CD4-positive, alpha-beta T cell treated with Interleukin-17A for 1 hour (primary cell): ENCODE data around the gene PSMD3.
"Not testable (repeated sequence)": the region's sequence is repeated elsewhere in the genome, so short reads cannot be mapped to it uniquely, and the experiment has no call there.

Experiments
- DNase-seq: peaks from one replicate; pipeline ENCODE4 v3.0.0-alpha.2; 2020

PSMD3 gene

GRCh38 chr17:39980351-39981206 lies at the start of gene PSMD3:
Gene PSMD3, plus strand, starts transcription at chr17:39980807. Its CDS starts 164 bp downstream, at chr17:39980971.
- DNase-seq: peak; percentile 100

DNA sequence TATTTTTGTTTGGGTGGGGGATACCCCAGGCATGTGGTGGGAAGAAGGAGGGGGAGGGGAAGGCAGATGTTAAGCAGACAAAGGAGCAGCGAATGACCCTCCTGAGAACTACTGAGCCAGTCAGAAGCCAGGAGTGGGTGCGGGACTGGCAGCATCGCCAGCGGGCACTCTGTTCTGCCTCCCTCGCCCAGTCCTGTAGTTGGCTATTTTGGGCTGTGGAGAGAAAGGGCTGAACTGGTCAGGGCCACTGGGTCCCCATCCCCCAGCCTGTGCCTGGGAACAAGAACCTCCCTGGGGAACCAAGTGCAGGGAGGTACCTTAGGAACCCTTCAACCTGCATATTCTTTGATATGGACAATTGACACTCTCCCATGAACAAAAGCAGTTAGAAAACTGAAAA lies 46.7 kb upstream of the PSMD3 start:
- DNase-seq: no peak

DNA sequence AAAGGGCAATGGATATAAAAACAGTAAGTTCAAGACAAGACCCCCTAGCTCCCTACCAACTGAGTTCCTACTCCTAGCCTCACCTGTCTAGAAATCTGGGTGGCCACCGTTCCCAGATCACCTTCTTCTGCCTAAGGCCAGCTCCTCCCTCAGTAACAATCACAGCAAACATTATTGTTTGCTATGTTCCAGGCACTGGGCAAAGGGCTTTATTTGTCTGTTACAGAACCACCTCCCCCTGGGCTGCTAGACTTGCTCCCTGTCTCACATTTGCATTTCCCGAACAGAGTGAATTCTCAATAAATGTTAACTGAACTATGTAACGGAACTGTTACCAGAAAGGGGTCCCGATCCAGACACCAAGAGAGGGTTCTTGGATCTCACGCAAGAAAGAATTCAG lies 46.3 kb upstream of the PSMD3 start:
- no peak for DNase-seq

- DNase-seq: no peak
These were observed 44.7 kb upstream of the PSMD3 start for GRCh38 chr17:39935909-39936308.

DNA sequence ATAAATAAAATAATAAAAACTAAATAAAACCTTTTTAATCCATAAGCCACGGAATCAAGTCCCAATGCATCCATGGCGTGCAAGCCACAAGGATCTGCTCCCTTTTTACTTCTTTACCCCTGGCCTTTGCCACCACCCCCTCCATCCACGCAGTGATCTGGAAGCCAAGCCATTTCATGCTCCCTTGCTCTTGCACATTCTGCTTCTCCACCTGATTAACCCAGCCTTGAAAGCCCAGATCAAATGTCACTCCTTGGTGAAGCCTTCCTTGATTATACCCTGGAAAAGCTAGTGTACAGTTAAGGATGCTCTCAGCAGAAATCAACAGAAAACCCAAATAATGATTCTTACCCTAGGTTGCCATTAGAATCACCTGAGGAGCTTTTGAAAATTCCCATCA lies 43.2 kb upstream of the PSMD3 start:
- no peak for DNase-seq

DNA sequence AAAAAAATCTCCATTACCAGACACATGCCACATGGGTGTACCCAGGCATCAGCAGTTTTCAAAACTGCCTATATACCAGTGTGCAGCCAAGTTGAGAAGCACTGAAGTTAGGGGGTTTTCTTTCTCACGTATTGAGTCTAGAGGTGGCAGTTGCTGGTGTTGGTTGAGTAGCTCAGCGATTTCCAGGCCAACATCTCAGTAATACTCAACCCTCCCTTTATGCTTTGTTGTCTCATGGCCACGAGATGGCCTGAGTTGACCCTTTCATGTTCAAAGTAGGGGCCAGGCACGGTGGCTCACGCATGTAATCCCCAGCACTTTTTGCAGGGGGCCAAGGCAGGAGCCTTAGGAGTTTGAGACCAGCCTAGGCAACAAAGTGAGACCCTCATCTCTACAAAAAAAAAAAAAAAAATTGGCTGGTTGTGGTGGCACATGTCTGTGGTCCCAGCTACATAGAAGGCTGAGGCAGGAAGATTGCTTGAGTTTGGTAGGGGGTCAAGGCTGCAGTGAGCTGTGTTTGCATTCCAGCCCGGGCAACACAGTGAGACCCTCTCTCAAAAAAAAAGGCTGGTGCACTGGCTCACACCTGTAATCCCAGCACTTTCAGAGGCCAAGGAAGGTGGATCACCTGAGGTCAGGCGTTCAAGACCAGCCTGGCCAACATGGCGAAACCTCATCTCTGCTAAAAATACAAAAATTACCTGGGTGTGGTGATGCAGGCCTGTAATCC lies 42.3 kb upstream of the PSMD3 start:
- no peak for DNase-seq

GRCh38 chr17:39939106-39939505 lies 41.5 kb upstream of the PSMD3 start:
- DNase-seq: no peak

GRCh38 chr17:39939588-39940419 lies 40.8 kb upstream of the PSMD3 start:
- DNase-seq: peak; percentile 53

GRCh38 chr17:39943702-39944392 lies 36.8 kb upstream of the PSMD3 start:
- no peak for DNase-seq

- no peak for DNase-seq
These were observed 36.3 kb upstream of the PSMD3 start for GRCh38 chr17:39944393-39944711.

- no peak for DNase-seq
These were observed 33.9 kb upstream of the PSMD3 start for GRCh38 chr17:39946551-39947330.

DNA sequence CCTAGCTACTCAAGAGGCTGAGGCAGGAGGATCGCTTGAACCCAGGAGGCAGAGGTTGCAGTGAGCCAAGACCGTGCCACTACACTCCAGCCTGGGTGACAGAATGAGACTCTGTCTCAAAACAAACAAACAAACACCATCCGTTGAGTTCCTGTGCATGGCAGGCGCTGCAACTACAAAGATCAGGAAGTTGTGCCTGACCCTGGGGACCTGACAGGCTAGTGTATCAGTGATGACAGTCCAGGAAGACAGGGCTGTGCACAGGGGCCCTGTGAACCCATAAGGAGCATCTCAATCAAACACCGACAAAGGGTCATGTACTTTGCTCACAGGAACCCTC lies 32.1 kb upstream of the PSMD3 start:
- not testable (repeated sequence) for DNase-seq

DNA sequence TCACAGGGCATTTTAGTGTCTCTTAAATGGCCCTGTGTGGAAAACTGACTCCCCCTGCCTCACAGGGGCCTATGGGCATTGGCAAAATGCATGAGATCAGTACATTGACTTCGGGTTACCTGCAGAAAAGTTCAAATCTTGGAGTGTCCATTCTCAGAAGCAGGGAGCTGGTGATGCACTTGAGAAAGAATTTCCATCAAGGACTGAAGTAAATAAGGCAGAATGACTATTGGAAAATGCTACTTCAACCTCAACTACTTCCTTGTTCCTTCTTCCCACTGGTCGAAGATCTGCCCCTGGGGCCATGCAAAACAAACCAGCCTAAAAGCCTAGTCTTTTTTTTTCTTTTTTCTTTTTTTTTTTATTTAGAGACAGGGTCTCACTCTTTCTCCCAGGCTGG lies 31.6 kb upstream of the PSMD3 start:
- no peak for DNase-seq

DNA sequence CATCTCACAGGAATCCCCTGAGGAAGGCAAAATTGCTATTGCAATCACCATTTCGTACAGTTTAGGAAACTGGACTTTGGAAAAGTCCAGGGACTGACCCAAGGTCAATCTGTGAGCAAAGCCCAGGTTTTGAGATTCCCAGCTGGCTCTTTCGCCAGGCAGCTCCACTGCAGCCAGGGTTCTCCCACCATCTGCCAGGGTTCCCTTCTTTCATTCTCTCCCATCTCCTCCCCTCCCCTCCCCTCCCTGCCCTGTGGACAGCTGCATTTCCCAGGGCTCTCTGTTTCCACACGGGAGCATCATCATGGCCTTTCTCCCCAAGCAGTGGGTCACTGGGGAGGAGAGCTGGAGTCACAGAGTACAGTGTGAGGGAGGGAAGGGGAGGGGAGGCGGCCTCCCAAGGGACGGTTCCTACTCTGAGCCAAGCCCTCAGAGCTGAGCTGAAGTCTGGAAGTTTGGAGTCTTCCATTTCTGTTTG lies 29.7 kb upstream of the PSMD3 start:
- no peak for DNase-seq

DNA sequence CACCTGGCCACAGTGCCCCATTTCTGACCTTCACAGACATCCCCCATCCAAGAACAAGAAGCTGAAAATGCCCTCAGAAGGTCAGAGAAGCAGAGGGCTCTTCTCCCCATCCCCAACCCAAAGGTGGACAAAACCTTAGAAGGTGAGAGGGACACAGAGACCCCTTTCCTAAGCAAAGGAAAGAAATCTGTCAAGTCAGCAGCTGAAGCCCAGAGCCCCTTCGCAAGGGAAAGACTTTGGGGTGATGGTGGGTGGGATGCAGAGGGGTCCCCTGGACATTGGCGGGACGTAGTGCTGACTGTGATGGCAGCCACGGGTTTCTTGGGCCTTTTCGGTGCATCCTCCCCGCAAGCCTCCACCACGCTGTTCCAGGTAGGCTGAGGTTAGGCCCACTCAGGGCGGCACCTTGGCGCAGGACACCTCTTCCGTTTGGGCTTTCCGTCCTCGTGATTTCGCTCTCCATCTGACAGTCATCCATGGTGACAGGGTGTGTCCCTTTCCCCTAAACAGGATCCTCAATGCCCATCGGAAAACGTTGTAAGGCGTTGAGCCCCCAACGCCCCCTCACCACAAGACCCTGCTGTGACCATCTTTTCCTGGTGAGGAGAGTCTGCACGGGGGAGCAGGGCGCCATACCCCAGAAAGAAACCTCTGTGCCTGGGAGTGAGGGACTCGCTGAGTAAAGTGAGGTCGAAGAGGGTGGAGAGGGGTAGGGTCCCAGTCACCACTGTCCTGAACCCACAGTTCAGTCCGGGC lies 28.5 kb upstream of the PSMD3 start:
- DNase-seq: no peak

DNA sequence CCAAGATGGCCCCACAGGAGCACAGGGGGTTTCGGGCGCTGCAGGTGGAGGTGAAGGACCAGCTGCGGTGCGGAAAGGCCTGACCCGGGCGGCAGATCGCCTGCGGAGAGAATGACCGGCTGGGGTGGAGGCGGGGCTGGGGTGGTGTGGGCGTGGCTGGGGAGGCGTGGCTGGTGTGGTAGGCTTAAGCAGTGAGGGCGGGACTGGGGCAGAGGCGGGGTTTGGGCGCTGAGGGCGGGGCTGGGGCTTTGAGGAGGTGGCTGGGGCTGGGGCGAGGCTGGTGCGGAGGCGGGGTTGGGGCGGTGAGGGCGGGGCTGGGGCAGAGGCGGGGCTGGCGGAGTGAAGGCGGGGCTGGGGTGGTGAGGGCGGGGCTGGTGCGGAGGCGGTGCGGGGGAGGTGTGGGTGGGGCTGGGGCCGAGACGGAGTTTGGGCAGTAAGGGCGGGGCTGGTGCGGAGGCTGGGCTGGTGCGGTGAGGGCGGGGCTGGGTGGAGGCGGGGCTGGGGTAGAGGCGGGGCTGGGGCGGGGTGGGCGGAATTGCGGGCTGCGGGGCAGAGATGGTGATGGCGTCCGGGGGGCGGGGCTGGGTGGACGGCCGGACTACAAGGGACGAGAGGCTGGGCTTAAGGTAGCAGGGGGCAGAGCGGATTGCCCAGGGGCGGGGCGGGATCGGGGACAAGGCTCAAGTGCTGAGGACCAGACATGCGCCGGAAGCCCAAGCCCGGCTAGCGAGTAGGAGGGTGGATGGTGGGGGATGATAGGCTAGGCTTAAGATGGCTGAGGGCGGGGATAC lies 27.7 kb upstream of the PSMD3 start:
- DNase-seq: peak; percentile 96

DNA sequence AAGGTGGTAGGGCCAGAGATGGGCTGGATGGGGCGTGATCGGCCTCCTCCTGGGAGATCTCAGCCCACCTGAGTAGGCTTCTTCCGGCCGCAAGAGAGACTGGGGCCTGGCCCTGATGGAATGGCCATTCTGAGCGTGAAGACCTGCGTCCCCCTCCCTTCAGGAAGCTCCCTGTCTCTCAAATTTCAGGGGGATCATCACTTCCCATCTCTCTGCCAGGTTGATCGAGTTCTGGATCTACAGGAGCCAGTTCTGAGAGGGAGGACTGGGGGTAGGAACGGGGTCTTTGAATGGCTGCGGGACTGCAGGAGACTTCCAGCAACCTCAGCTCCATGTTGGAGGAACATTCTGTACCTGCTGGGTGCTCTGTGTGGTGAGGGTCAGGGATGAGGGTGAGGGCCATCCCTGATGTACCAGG lies 27.1 kb upstream of the PSMD3 start:
- DNase-seq: no peak

- no peak for DNase-seq
These were observed 25.7 kb upstream of the PSMD3 start for GRCh38 chr17:39954876-39955275.

GRCh38 chr17:39955726-39956225 lies 24.8 kb upstream of the PSMD3 start:
- DNase-seq: no peak

DNA sequence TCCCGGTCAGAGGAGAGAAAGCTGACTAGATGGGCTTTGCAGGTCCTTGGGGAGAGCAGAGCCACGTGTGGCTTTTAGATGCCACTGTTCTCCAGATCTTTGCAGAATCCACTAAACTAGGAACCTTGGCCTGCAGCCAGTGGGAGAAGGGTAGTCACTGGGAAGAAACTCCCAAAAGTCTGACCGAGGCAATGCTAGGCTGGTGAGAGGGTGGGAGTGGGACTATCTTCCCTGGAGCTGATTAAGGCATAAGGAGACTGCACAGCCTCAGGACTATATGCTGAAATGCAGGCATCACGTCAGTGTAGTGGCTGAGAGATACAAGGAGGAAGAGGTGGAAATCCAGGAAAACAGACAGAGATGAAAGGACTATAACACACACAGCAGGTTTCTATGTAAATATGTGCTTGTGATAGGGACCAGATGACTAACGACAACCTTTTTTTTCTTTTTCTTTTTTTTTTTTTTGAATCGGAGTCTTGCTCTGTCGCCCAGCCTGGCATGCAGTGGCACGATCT lies 20.0 kb upstream of the PSMD3 start:
- no peak for DNase-seq
